Measurements from ENCODE around the gene F2R. TPM values are rescaled to one million over a fixed set of nuclear protein-coding genes. Genes with fewer than 3 reads are reported as not detected.

The F2R gene
- polyA plus RNA-seq = 1 to 10 TPM in 1 of 2 donors, under 1 TPM in 1; 0.45 to 1.5 TPM

DNA sequence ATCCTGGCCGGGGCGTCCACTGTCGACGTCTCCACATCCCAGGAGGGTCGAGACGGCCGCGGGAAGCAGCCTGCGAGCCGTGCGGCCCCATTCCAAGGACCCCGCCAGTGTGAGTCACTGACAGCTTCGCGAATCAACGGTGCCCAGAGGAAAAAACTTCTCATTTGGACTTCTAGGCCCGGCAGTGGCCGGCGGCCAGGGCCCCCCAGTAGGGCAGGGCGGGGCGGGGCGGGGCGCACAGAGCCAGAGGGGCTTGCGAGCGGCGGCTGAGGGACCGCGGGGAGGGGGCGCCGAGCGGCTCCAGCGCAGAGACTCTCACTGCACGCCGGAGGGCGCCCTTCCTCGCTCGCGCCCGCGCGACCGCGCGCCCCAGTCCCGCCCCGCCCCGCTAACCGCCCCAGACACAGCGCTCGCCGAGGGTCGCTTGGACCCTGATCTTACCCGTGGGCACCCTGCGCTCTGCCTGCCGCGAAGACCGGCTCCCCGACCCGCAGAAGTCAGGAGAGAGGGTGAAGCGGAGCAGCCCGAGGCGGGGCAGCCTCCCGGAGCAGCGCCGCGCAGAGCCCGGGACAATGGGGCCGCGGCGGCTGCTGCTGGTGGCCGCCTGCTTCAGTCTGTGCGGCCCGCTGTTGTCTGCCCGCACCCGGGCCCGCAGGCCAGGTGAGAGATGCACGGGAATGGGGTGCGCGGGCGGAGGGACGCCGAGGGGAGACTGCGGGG is at the start of gene F2R:
TSS of gene F2R (plus strand) at position 391 of the 720 bp plus-strand sequence. CDS start at position 573, 182 bp downstream.
- H3K9me3 ChIP-seq (ENCODE audit: control insufficient read depth in 2 of 2, insufficient read depth in 1 of 2, low read depth in 1 of 2, low read length in 1 of 2) = no peaks in the 10 kb centered on the region
- no peaks in the 10 kb centered on the region for H3K4me1 ChIP-seq (ENCODE audit: control insufficient read depth in 2 of 2, insufficient read depth in 2 of 2, low read length in 1 of 2)
- peak within 1 kb of the TSS in 1 of 2 donors; percentile 40 for H3K27ac ChIP-seq (ENCODE audit: low read depth in 2 of 2, low read length in 1 of 2)
- H3K27me3 ChIP-seq (ENCODE audit: control insufficient read depth in 1 of 2, insufficient read depth in 2 of 2, low read length in 2 of 2) = no peaks in the 10 kb centered on the region
- WGBS, 2 donors = 0% methylated on average over 43 to 82 of the region's 82 CpGs
- H3K36me3 ChIP-seq (ENCODE audit: control insufficient read depth in 2 of 2, insufficient read depth in 2 of 2, low read length in 1 of 2) = no peaks in the 10 kb centered on the region
- peak within 1 kb of the TSS; percentile 59 for H3K4me3 ChIP-seq (ENCODE audit: low read depth in 1 of 2, low read length in 2 of 2)

DNA sequence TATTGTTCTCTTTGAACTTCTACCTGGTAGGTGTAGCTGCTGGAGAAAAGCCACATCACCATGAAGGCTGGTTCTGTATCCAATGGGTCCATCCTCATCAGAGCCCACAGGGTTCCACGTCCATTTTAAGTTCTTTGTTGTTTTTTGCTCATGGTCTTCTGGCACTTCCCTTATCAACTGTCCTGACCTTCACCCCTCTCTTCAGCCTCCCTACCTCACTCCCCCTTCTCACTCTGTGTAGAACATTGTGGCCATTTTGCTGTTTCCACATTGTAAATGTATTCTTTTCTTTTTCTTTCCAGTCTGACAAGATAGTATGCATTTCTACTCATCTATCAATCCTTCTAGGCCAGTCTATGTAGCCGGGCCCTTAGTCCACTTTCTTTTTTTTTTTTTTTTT is 48.4 kb upstream of the F2R start:
- Histone ChIP-seq H3K27ac (ENCODE audit: low read depth in 2 of 2, low read length in 1 of 2) (no peak overlapping the region), H3K36me3 (ENCODE audit: control insufficient read depth in 2 of 2, insufficient read depth in 2 of 2, low read length in 1 of 2) (no peaks in the 10 kb centered on the region), H3K27me3 (ENCODE audit: control insufficient read depth in 1 of 2, insufficient read depth in 2 of 2, low read length in 2 of 2) (no peaks in the 10 kb centered on the region), H3K4me3 (ENCODE audit: low read depth in 1 of 2, low read length in 2 of 2) (no peak overlapping the region), H3K9me3 (ENCODE audit: control insufficient read depth in 2 of 2, insufficient read depth in 1 of 2, low read depth in 1 of 2, low read length in 1 of 2) (no peaks in the 10 kb centered on the region), H3K4me1 (ENCODE audit: control insufficient read depth in 2 of 2, insufficient read depth in 2 of 2, low read length in 1 of 2) (no peaks in the 10 kb centered on the region)
- 80 to 89% methylated on average over 2 of the region's 2 CpGs for WGBS, 2 donors

DNA sequence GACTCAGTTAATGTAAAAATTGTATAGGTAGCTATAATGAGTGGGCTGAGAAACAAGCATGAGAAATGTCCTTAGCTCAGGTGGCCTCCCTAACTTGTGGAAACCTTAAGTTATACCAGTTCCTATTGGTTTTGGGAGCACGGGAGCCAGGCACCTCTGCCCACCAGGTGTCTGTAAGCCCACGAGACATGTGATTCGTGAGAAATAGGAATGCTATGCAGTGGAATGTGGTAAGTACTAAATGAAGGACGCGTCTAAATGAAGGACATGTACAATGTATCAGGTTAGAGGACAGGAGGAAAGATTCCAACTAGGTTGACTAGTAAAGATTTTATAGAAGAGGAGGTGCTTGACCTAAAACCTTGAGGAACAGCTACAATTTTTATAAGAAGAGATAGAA is 46.7 kb upstream of the F2R start:
- no peaks in the 10 kb centered on the region for H3K9me3 ChIP-seq (ENCODE audit: control insufficient read depth in 2 of 2, insufficient read depth in 1 of 2, low read depth in 1 of 2, low read length in 1 of 2)
- H3K27me3 ChIP-seq (ENCODE audit: control insufficient read depth in 1 of 2, insufficient read depth in 2 of 2, low read length in 2 of 2) = no peaks in the 10 kb centered on the region
- no peaks in the 10 kb centered on the region for H3K4me1 ChIP-seq (ENCODE audit: control insufficient read depth in 2 of 2, insufficient read depth in 2 of 2, low read length in 1 of 2)
- H3K27ac ChIP-seq (ENCODE audit: low read depth in 2 of 2, low read length in 1 of 2) = no peak overlapping the region
- H3K4me3 ChIP-seq (ENCODE audit: low read depth in 1 of 2, low read length in 2 of 2) = no peak overlapping the region
- H3K36me3 ChIP-seq (ENCODE audit: control insufficient read depth in 2 of 2, insufficient read depth in 2 of 2, low read length in 1 of 2) = no peaks in the 10 kb centered on the region
- WGBS, 2 donors = 97% methylated on average over 5 of the region's 5 CpGs

DNA sequence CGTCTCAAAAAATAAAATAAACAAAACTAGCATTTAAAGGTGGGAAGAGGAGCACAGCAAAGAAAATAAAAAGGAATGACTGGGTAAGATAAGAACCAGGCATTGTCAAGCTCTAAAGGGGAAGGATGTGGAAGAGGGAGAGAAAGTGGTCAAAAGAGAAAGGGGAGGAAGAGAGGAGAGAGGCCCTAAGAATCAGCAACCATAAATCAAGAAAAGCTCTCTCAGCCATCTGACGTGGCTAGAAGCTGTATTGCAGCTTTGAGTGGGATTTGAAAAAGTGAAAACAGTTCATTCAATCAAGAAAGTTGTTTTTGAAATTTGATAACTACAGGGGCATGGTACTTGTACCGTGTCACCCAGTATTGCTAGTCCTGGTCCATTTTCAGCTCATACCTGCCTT is 45.4 kb upstream of the F2R start:
- Histone ChIP-seq H3K27me3 (ENCODE audit: control insufficient read depth in 1 of 2, insufficient read depth in 2 of 2, low read length in 2 of 2) (no peaks in the 10 kb centered on the region), H3K4me1 (ENCODE audit: control insufficient read depth in 2 of 2, insufficient read depth in 2 of 2, low read length in 1 of 2) (no peaks in the 10 kb centered on the region), H3K27ac (ENCODE audit: low read depth in 2 of 2, low read length in 1 of 2) (no peak overlapping the region), H3K4me3 (ENCODE audit: low read depth in 1 of 2, low read length in 2 of 2) (no peak overlapping the region), H3K36me3 (ENCODE audit: control insufficient read depth in 2 of 2, insufficient read depth in 2 of 2, low read length in 1 of 2) (no peaks in the 10 kb centered on the region), H3K9me3 (ENCODE audit: control insufficient read depth in 2 of 2, insufficient read depth in 1 of 2, low read depth in 1 of 2, low read length in 1 of 2) (no peaks in the 10 kb centered on the region)
- WGBS, 2 donors = 90 to 91% methylated on average over 3 of the region's 3 CpGs

DNA sequence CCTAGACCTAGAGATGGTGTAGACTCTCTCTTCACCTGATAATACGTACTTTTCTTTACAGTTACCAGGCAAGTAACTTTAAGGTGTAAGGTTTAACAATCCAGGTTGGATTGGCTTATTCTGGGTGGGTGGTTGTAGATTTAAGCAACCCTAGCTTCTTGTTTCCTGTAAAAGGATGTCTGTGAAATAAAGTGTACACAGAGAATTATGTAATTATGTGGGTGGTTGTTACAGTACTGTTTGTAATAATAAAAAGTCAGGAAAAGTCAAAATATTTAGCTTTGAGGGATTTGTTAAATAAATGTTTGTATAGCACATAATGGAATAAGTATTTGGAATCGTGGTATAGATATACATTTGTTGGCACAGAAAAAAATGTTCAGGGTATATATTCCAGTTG is 43.7 kb upstream of the F2R start:
- WGBS, 2 donors = 56 to 66% methylated on average over 2 of the region's 2 CpGs
- Histone ChIP-seq H3K27me3 (ENCODE audit: control insufficient read depth in 1 of 2, insufficient read depth in 2 of 2, low read length in 2 of 2) (no peaks in the 10 kb centered on the region), H3K36me3 (ENCODE audit: control insufficient read depth in 2 of 2, insufficient read depth in 2 of 2, low read length in 1 of 2) (no peaks in the 10 kb centered on the region), H3K9me3 (ENCODE audit: control insufficient read depth in 2 of 2, insufficient read depth in 1 of 2, low read depth in 1 of 2, low read length in 1 of 2) (no peaks in the 10 kb centered on the region), H3K27ac (ENCODE audit: low read depth in 2 of 2, low read length in 1 of 2) (no peak overlapping the region), H3K4me1 (ENCODE audit: control insufficient read depth in 2 of 2, insufficient read depth in 2 of 2, low read length in 1 of 2) (no peaks in the 10 kb centered on the region), H3K4me3 (ENCODE audit: low read depth in 1 of 2, low read length in 2 of 2) (no peak overlapping the region)

DNA sequence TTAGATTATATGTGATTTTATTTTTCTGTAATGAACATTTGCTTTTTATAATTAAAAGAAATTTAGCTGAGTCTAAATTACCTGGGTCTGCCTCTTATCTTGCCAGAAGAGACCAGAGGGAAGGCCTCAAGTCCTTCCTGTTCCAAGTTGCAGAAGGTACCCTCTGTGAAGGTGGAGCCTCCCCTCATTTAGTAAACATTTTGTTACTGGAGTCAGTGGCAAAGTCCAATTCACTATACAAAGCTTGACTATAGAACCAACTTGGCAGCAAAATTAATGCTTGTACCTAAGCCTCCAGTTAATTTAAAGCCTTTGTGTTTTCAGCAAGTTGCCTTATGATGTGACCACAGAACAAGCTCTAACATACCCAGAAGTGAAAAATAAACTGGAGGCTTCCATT is 42.8 kb upstream of the F2R start:
- H3K4me3 ChIP-seq (ENCODE audit: low read depth in 1 of 2, low read length in 2 of 2) = no peak overlapping the region
- no peaks in the 10 kb centered on the region for H3K4me1 ChIP-seq (ENCODE audit: control insufficient read depth in 2 of 2, insufficient read depth in 2 of 2, low read length in 1 of 2)
- no peaks in the 10 kb centered on the region for H3K9me3 ChIP-seq (ENCODE audit: control insufficient read depth in 2 of 2, insufficient read depth in 1 of 2, low read depth in 1 of 2, low read length in 1 of 2)
- H3K36me3 ChIP-seq (ENCODE audit: control insufficient read depth in 2 of 2, insufficient read depth in 2 of 2, low read length in 1 of 2) = no peaks in the 10 kb centered on the region
- no peak overlapping the region for H3K27ac ChIP-seq (ENCODE audit: low read depth in 2 of 2, low read length in 1 of 2)
- H3K27me3 ChIP-seq (ENCODE audit: control insufficient read depth in 1 of 2, insufficient read depth in 2 of 2, low read length in 2 of 2) = no peaks in the 10 kb centered on the region

DNA sequence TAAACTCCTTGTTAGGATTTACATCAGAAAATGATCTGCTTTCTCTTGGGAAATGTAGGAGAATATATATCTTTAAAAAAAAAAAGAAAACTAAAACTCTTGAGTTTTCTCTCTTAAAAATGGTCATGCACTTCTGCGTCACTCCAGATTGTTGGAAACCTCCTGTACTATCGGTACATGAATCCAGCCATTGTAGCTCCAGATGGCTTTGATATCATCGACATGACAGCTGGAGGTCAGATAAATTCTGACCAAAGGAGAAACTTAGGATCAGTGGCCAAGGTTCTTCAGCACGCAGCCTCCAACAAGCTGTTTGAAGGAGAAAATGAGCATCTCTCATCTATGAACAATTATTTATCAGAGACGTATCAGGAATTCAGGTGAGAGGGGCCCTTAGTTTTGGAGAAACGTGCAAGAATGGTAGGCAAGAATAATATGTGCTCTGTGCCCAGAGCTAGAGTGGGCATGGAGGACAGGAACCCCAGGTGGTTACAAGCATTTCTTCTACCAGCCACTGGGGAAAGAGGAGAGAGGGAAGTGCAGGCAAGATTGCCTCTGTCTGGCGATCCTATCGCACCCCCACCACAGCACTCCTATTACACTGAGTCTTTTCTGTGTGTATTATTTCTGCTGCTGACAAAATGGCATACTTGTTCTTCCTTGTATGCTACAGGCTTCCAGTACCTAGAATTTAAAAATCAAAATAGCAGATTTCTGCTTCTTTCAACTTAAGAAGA is 41.4 kb upstream of the F2R start:
- 86 to 88% methylated on average over 8 of the region's 8 CpGs for WGBS, 2 donors
- no peaks in the 10 kb centered on the region for H3K4me1 ChIP-seq (ENCODE audit: control insufficient read depth in 2 of 2, insufficient read depth in 2 of 2, low read length in 1 of 2)
- H3K36me3 ChIP-seq (ENCODE audit: control insufficient read depth in 2 of 2, insufficient read depth in 2 of 2, low read length in 1 of 2) = no peaks in the 10 kb centered on the region
- H3K27ac ChIP-seq (ENCODE audit: low read depth in 2 of 2, low read length in 1 of 2) = no peak overlapping the region
- no peak overlapping the region for H3K4me3 ChIP-seq (ENCODE audit: low read depth in 1 of 2, low read length in 2 of 2)
- no peaks in the 10 kb centered on the region for H3K27me3 ChIP-seq (ENCODE audit: control insufficient read depth in 1 of 2, insufficient read depth in 2 of 2, low read length in 2 of 2)
- H3K9me3 ChIP-seq (ENCODE audit: control insufficient read depth in 2 of 2, insufficient read depth in 1 of 2, low read depth in 1 of 2, low read length in 1 of 2) = no peaks in the 10 kb centered on the region

DNA sequence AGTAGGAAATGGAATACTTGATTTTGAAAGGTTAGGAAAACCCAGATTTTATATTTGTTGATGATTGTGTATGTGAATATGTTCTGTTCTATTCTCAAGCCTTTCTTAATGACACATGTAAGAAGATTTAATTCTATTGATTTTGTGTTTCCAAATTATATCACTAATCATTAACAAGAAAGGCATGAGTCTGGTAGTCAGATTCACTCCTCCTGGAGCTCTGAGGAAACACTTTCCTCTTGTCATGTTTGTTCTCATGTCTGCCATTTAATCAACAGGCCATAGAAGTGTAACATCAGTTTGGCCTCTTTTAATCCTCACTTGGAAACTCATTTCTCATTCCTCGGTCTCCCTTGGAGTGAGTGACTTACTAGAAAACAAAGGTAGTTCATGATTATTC is 40.6 kb upstream of the F2R start:
- Histone ChIP-seq H3K4me1 (ENCODE audit: control insufficient read depth in 2 of 2, insufficient read depth in 2 of 2, low read length in 1 of 2) (no peaks in the 10 kb centered on the region), H3K27ac (ENCODE audit: low read depth in 2 of 2, low read length in 1 of 2) (no peak overlapping the region), H3K4me3 (ENCODE audit: low read depth in 1 of 2, low read length in 2 of 2) (no peak overlapping the region), H3K27me3 (ENCODE audit: control insufficient read depth in 1 of 2, insufficient read depth in 2 of 2, low read length in 2 of 2) (no peaks in the 10 kb centered on the region), H3K9me3 (ENCODE audit: control insufficient read depth in 2 of 2, insufficient read depth in 1 of 2, low read depth in 1 of 2, low read length in 1 of 2) (no peaks in the 10 kb centered on the region), H3K36me3 (ENCODE audit: control insufficient read depth in 2 of 2, insufficient read depth in 2 of 2, low read length in 1 of 2) (no peaks in the 10 kb centered on the region)
- 82 to 90% methylated on average over 1 of the region's 1 CpG for WGBS, 2 donors

DNA sequence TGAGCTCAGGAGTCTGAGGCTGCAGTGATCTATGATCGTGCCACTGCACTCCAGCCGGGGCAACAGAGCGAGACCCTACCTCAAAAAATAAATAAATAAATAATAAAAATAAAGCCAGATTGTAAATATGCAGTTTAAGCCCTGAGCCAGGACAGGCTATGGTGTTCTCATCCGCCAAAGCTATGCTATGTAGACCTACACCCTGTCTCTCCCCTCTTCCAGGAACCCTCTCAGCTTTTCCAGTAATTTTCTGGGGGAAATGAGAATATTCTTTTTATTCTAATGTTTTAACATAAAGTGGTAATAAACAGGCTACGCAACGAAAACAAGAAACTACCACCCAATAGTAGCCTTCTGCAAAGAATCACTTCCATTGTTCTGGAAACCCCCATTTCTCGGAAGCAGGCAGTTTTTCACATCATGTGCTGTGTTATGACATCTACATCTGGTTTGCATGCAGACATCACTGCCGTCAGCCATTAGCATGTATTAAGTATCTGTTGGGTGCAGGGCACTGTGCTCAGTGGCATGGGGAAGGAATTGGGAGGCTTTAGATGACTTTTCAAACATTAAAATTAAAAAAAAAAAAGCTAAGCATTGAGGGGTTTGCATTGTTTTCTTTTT is 38.0 kb upstream of the F2R start:
- H3K9me3 ChIP-seq (ENCODE audit: control insufficient read depth in 2 of 2, insufficient read depth in 1 of 2, low read depth in 1 of 2, low read length in 1 of 2) = no peaks in the 10 kb centered on the region
- no peaks in the 10 kb centered on the region for H3K36me3 ChIP-seq (ENCODE audit: control insufficient read depth in 2 of 2, insufficient read depth in 2 of 2, low read length in 1 of 2)
- 92 to 96% methylated on average over 8 of the region's 8 CpGs for WGBS, 2 donors
- H3K4me1 ChIP-seq (ENCODE audit: control insufficient read depth in 2 of 2, insufficient read depth in 2 of 2, low read length in 1 of 2) = no peaks in the 10 kb centered on the region
- no peak overlapping the region for H3K27ac ChIP-seq (ENCODE audit: low read depth in 2 of 2, low read length in 1 of 2)
- no peaks in the 10 kb centered on the region for H3K27me3 ChIP-seq (ENCODE audit: control insufficient read depth in 1 of 2, insufficient read depth in 2 of 2, low read length in 2 of 2)
- H3K4me3 ChIP-seq (ENCODE audit: low read depth in 1 of 2, low read length in 2 of 2) = no peak overlapping the region
